ENCODE results near the gene GTPBP8.

- TF ChIP-seq EZH2 (IDR thresholded peaks at IDR 0.05; ENCODE audit: low read length, missing control alignments), result no peak
- TF ChIP-seq CTCF (conservative IDR thresholded peaks at IDR 0.05 in 1 of 2, IDR thresholded peaks at IDR 0.05 in 1 of 2; ENCODE audit: low read depth in 1 of 2, low read length in 2 of 2), result no peak
These were observed 49.4 kb downstream of the GTPBP8 start for GRCh38 chr3:113040231-113040630.

Measured in fibroblast of lung (primary cell).